Muscle of back (tissue), 11 donors: ENCODE data around the gene COLQ. TPM values are rescaled to one million over a fixed set of nuclear protein-coding genes. Genes with fewer than 3 reads are reported as not detected.

Experiments used
- DNase-seq, 3 donors: peaks; one replicate each; pipeline versions ENCODE4 v3.0.0 to v3.0.0-alpha.2; 2013
- polyA plus RNA-seq, 10 donors: library from polyadenylated mRNA; unstranded; fragments of 120-200 nt; gene quantifications; one replicate each; pipeline ENCODE4 v1.2.1, GENCODE V29; 2013; ENCODE audit not compliant: insufficient read length in 10 of 10

The COLQ gene
- polyA plus RNA-seq, 10 donors: 16.6 to 36.2 (median 30.6) TPM

DNA sequence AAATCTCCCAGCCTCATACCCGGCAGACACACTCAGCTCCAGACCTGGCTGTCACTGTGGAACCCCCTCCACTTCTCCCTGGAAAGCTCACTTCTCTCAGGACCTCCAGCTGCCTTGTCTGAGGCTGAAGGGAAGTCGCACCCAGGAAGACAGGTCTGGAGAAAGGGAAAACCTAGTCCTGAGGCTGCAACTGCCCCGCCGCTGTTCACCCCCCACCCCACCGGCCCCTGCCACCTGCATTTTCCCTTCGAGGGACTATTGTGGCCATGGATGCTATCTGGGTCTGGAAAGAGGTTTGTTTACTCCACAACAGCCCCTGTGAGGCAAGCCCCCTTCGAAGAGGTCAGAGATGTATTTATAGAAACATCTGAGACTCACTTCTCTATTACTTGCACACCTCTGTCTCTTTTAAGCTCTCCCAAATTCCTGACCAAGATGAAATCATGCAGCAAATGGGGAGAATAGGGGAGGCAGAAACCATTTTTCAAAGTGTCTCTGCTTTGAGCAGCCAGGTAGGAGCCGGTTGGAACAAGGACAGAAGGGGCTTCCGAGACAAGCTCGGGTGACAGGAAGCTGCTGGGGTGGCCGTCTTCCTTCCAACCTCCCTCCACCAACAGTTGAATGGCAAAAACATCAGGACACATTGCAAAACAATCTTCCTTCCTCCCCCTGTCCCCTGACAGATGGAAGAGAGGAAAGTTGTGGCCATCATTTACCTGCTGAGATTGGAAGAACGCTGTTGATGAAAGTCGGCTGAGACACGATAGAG lies 518 bp downstream of the COLQ start:
- DNase-seq: no peak

DNA sequence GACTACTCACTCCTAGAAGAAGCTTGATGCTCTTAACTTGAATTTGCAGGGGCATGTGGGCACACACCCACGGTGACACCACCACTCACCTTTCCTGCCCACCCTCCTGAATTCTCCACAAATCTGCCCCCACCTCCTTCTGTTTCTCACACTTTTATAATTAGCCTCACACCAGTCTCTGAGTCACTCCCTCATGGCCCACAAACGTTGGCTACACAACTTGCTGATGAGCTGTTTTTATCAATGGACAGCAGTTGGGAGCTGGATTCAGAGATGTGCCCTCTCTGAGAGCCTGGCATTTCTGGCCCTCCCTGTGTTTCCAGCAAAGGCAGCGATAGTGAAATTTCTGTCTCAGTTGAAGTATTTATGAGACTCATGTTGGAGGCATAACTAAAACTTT lies 1.3 kb downstream of the COLQ start:
- no peak for DNase-seq

DNA sequence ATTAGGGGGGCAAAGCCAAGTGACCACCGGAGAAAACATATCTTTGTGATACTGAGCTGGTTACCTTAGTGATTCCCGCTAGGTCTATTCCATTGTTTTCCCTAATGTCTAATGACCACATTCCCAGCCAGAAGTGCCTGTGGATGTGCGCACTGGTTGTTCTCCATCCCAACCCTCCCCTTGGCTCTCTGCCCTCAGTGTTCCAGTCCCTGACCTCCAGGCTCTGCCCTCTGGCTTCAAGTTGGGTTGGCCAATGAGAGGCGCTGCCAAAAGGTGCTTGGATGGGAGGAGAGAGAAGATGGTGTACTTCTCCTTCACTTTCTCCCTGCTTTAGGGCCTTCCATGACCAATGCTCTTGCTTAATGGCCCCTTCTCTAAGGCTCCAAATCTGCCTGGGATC lies 2.4 kb downstream of the COLQ start:
- no peak for DNase-seq

GRCh38 chr3:15514663-15515340 lies 6.7 kb downstream of the COLQ start:
- DNase-seq: no peak

GRCh38 chr3:15513810-15514662 lies 7.5 kb downstream of the COLQ start:
- DNase-seq: no peak

- DNase-seq: peak in 1 of 3 donors; percentile 42
These were observed 8.4 kb downstream of the COLQ start for GRCh38 chr3:15513116-15513515.

DNA sequence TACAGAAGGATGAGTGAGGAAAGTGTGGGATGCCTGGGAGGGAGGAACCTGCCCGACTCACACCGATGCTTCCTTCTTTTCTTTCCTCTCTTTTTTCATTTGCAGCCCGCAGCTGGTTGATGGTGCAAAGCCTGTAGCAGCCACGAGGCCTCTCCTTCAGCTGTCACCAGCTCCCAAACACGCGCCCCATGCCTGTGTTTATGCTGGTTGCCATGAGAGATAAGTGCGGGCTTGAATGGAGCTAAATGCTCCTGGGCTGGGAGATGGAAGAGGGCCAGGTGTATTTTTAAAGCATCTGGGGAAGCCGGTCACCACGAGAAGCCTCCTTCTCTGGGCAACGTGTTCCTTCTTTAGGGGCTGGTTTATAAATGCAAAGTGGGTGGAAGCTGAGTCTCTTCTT lies 9.3 kb downstream of the COLQ start:
- peak; percentile 82 to 87 (median 83) for DNase-seq

DNA sequence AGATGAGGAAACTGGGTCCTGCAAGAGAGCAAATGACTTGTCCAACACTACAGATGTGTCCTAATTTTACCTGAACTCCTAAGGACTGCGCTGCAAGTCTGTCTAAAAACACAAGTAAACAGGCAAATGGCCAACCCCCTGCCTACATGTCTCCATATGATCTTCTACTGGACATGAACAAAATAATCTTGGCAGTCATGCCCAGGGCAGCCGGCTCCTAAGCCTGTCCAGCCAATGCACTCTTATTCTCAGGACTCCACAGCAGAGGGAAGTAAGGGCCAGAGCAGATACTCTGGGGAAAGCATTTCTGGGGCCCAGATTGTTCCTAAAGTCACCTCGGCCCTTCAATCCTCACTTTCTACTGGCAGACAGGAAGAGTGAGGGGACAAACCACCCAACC lies 10.3 kb downstream of the COLQ start:
- no peak for DNase-seq

DNA sequence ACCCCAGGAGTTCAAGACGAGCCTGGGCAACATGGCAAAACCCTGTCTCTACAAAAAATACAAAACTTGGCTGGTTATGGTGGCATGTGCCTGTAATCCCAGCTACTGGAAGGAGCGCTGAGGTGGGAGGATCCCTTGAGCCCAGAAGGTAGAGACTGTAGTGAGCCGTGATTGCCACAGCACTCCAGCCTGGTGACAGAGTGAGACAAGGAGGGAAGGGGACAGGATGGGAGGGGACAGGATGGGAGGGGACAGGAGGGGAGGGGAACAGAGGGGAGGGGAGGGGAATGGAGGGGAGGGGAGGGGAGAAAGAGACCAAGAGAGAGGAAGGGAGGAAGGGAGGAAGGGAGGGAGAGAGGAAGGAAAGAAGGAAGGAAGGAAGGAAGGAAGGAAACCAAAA lies 11.0 kb downstream of the COLQ start:
- DNase-seq: no peak

DNA sequence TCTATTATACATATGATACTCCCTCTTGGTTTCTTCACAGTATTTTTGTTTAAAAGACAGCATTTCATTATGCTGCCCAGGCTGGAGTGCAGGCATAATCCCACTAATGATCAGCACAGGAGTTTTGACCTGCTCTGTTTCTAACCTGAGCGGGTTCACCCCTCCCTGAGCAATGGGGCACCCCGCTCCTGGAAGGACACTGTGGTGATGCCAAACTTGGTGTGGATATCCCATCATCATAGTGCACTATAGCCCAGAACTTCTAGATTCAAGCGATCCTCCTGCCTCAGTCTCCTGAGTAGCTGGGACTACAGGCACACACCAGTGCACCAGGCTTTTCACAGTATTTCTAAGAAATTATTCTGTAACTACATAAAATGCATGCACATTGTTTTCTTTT lies 14.9 kb downstream of the COLQ start:
- no peak for DNase-seq

DNA sequence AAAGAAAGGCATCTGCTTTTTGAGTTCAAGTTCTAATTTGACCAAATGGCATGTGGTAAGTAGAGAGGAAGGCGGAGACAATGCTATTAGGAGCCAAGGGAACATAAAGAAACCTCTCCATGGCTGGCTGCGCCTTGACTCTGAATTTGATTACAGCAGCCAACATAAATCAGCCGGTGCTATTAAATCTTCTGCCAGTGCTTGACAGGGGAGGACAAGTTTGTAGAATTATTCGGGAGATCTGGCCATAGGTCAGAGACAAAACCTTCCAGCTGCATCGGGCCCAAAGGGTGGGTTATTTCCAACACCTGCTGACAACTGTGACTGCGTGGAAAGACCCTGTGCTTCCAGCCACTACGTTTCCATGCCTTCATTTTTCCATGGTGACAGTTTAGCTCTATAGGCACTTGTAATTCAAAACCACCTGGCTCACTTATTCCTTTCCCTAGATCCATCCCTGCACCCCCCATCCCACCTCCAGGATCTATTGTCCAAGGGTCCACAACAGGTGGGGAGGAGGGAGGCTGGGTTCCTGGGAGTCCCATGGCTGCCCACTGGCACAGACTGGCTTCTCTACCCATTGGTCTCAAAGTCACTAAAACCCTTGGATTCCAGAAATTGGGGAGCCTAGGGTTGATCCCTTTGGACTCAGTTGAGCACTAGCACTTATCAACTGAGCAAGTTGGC lies 15.9 kb downstream of the COLQ start:
- no peak for DNase-seq

GRCh38 chr3:15502616-15503015 lies 18.9 kb downstream of the COLQ start:
- DNase-seq: no peak

DNA sequence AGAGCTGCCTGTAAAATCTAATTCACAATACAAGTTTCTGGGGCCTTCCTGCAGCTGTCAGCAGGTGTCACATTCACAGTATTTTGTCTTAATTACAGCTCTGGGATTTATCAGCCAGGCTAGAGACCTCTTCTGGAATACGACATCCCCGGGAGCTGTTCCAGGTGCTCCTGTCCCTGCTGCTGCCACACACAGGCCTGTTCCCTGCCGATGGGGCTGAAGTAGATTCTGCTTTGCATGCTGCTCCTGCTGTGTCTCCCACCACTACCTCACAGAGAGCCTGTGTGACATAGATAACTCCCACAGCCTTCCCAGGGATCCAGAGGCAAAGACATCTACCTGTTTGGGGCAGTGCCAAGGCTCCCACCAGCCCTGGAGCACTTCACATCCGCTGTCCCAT lies 20.4 kb downstream of the COLQ start:
- no peak for DNase-seq

GRCh38 chr3:15500107-15500724 lies 21.3 kb downstream of the COLQ start:
- no peak for DNase-seq

DNA sequence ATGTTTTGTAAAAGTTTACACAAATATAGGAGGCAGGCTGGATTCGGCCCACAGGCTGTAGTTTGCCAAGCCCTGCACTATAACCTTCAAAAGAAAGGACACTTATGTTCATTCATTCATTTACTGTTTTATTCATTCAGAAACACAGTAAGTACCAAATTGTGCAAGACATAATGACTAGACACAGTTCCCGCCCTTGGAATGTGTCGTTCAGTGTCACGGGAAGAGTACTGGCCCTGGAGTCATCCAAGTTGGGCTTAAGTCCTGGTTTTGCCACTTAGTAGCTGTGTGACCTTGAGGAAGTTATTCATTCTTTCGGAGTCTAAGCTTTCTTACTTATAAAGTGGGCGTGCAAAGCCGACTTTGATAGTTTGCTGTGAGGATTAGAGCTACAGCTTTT lies 22.0 kb downstream of the COLQ start:
- DNase-seq: no peak

DNA sequence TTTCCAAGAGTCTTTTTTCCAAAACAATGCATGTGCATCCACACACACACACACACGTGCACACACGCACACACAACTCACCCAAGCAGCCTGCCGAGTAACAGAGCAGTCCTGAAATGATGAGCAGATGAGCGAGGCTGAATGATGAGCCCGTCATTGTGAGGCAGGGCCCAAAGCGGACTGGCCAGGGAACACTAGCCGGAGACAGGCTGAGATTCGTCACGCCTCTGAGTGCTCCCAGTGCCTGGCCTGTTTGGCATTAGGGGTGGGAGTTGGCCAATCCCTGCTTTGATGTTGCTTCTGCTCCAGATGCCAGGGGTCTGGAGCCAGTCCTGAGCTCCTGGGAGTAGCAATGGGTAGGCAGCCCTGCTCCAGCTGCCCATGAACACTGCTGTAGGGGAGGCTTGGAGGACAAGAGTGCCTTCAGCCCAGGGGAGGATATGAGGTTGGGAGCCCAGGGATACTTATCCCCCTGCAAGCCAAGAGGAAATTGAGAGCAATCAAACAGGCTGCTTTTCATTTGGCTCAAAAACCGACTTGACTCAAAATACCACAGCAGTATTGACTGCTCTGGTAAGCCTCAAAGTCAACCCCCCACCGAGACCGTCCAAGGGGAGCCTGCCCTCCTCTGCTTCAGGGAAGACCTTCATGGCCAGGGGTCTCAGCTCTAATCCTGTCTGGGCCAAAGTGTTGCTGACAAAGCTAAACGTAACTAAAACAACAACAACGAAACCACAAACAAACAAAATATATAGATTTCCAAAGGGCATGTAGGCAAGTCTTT lies 22.9 kb downstream of the COLQ start:
- peak in 1 of 3 donors; percentile 69 for DNase-seq

GRCh38 chr3:15497964-15498363 lies 23.5 kb downstream of the COLQ start:
- no peak for DNase-seq

DNA sequence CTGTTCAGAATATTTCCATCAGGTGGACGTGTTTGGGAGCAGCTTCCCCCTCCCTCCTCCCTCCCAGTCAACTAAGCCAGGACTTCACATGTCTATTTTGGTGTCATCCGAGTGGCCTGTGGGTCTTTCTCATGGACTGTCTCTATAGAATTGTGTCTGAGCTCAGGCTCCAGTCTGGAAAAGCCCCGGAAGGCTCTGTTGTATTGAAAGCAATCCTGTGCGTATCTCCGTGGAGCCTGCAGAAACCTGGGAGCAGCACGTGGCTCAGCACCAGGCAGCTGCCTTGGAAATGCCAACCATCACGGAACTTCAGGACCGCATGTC lies 25.2 kb downstream of the COLQ start:
- no peak for DNase-seq

DNA sequence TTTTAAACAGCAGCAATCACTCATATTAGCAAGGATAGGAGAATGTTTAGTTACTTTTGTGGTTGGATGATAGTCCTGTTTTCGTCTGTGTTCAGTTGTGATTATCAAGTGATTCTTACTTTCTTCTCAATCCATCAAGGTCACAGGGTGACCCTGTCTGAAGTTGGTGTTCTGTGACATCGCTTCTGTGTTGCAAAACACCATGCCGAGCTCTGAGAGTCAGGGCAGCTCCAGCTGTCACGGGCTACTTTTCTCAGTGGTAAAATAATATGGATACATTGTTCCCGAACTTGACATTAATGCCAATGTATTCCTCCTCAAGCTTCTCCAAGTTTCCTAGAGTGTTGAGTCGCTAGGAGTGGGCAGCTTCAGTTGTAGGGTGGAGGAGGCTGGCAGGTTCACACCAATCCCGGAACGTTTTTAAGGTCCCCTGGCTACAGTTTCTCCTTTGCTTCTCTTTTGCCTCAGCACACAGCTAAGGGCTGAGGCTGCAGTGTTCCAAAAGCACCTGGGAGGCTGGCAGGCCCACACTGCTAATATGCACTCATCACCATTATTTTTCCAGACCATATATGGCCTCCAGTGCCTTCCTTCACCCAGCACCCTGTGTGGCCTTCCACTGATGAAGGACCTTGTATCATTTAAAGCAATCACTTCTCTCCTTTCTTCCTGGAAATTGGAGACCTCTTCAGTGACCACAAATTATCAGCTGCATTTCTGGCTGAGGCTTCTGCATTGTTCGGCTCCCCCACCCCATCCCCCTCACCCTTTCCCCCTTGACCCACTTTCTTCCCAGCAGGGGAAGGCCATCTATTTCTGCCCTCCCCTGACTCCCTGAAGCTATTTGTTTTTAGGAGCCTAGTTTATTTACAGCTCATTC lies 25.8 kb downstream of the COLQ start:
- no peak for DNase-seq

DNA sequence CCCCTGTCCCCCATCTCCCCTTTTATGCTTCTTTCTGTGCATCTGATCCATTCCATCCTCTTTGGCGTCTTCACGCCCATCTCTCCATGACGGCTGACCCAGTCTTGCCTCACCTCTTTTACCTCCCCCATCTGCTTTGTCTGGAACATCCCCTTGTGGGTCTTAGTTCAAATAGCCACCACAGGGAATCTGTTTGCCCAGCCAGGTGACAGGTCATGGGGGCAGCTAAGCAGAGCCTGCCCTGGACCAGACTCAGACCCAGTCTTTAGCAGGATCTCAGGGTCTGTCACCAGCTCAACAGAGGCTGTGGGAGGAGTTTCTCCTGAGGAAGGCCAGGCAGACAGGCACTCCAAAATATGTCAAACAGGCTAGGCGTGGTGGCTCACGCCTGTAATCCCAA lies 28.1 kb downstream of the COLQ start:
- no peak for DNase-seq
